GM21528 (cell line): Measurements from ENCODE around the gene CPZ.
"Not testable (repeated sequence)": the region's sequence is repeated elsewhere in the genome, so short reads cannot be mapped to it uniquely, and the experiment has no call there.

Experiments
- ATAC-seq: cut with Tn5 transposase; IDR thresholded peaks from one replicate; pipeline ENCODE4 v1.9.1; 2021; ENCODE audit warnings: mild to moderate bottlenecking, moderate library complexity; ENCODE audit not compliant: unreplicated experiment, low FRiP score

The CPZ gene

GRCh38 chr4:8556341-8557150 lies 36.0 kb upstream of the CPZ start:
- no peak for ATAC-seq

GRCh38 chr4:8557151-8558076 lies 35.2 kb upstream of the CPZ start:
- no peak for ATAC-seq

DNA sequence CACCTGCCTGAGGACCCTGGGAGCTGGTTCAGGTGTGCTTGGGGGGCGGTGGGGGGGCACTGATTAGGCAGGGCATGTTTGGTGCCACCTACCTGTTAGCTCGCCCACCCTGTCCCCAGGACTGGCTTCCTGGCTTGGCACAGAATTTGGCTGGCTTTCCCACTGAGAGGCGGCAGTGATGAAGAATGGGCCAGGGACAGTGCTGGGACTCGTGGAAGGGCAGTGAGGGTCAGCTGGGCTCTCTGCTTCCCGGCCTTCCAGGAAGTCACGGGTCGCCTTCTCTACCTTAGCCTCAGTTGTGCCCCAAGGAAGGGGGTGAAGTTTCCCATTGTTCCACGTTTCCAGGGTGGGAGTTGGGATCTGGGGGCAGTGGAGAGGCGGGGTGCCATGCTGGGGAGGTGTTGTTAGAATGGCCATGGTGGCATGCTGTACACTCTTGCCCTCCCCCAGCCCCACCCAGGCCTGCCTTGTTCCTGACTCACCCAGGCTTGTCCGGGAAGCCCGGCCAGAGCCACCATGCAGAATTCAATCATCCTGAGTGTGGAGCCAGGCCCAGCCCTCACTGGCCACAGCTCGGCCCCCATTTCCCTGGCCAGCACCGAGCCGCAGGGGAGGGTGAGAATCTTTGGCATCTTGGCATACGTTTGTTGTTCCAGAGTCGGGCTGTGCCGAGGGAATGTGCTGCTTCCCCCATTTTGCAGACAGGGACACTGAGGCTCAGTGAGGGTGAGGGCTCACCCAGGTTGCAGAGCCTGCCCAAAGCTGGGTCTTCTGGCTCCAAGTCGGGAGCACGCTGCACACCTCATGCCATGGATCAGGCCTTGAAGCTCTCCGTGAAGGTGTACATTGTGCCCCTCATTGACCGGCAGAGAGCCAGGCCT lies 34.2 kb upstream of the CPZ start:
- ATAC-seq = no peak

DNA sequence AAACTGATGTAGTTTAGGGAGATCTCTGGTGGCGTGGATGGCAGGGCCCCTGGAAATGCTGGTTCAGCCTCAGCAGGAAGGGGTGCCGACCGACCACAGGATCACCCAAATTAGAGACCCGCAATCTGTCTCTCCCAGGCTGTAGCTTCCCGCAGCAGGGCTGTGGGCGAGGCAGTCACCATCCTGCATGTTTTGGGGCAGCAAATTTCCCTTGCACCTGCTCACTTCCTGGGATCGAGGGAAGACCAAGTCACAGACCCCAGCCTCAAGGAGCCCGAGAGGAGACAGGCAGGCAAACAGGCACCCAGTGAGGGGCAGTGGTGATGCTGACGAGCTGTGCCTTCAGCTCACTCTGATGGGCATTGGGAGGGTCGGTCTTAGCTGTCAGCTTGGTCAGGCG lies 33.6 kb upstream of the CPZ start:
- ATAC-seq = no peak

- ATAC-seq = no peak
Measured at GRCh38 chr4:8559524-8560264, 32.9 kb upstream of the CPZ start.

DNA sequence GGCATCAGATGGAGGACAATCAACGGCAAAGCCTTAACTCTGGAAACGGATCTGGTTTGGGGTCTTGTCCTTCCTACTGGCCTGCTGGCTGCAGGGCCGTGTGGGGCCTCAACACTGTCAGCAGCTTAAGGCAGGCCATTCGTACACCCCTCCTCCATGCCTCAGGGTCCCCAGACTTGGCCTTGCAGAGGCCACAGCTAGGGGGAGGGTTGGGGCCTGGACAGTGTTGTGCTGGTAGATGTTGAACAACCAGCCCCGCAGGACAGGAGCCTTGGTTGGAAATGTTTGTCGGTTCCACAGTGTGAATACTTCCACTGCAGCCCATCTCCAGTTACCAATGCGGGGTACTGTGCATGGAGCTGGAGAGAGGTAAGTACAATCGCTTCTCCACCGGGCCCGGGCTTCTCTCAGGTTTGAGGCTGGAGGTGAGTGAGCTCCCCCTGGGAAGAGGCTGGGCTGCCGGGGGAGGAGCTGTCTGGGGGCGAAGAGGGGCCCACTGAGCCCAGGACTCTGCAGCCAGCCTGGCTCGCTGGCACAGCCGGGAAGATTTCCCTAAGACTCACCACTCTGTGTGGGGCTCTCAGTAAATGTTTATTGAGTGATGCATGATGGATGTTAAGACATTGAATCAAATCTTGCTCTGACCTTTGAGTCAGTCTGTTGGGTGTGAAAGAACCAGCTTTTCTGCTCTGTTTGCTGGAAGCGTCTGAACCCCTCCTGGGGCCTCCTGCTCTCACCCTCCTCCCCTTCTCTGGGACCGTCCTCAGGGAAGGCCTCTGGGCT lies 32.1 kb upstream of the CPZ start:
- ATAC-seq = no peak

GRCh38 chr4:8564595-8564994 lies 28.0 kb upstream of the CPZ start:
- ATAC-seq = no peak

GRCh38 chr4:8568068-8568668 lies 24.4 kb upstream of the CPZ start:
- ATAC-seq = no peak

DNA sequence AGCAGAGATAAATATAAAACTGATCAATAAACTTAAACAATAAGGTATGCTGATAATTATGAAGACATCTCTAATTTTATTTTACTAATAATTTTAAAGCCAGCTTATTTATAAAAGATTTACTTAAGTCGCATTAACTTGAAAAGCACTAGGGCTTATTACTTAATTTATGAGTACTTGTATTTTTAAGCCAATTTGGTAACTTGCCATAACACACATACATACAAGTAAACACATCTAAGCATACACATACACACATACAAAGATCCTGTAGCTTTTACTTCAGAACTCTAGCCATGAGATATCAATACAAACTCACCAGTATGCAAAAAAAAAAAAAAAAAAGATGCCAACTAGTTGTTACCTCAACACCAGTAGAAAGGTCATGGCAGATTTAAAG lies 22.4 kb upstream of the CPZ start:
- ATAC-seq = no peak

GRCh38 chr4:8571702-8572685 lies 20.6 kb upstream of the CPZ start:
- ATAC-seq = no peak

GRCh38 chr4:8573266-8573665 lies 19.3 kb upstream of the CPZ start:
- no peak for ATAC-seq

DNA sequence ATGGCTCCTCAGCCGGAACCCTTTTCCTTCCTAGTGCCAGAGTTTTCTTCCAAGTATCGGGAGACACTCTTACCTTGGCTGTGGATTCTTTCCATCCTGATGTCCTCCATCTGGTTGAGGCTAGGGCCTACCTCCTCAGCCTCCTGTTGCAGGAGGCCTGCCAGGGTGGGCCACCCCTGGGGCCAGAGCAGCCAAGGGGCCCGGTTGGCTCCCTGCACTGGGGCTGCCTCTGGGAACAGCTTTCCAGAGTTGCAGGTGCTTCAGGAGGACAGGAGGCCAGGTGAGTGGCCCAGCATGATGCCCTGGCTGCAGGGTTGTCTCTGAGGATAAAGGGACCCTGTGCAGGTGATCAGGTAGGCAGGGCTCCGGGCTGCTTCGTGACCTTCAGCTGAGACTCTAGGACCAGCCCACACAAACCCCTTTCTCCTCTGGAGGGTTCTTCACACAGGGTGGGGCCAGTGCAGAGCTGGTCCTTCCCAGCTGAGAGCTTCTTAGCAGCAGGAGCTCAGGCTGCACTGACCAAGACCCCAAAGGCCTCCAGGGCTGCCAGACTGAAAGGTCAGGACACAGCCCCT lies 17.7 kb upstream of the CPZ start:
- no peak for ATAC-seq

GRCh38 chr4:8575457-8575856 lies 17.1 kb upstream of the CPZ start:
- no peak for ATAC-seq

DNA sequence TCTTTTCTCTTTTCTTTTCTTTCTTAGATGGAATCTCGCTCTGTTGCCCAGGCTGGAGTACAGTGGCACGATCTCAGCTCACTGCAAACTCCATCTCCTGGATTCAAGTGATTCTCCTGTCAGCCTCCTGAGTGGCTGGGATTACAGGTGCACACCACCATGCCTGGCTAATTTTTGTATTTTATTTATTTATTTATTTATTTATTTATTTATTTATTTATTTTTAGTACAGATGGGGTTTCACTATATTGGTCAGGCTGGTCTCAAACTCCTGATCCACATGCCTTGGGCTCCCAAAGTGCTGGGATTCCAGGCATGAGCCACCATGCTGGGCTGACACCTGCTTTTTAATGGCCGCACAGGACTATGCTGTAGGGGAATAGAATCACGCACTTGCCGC lies 16.0 kb upstream of the CPZ start:
- ATAC-seq = not testable (repeated sequence)

DNA sequence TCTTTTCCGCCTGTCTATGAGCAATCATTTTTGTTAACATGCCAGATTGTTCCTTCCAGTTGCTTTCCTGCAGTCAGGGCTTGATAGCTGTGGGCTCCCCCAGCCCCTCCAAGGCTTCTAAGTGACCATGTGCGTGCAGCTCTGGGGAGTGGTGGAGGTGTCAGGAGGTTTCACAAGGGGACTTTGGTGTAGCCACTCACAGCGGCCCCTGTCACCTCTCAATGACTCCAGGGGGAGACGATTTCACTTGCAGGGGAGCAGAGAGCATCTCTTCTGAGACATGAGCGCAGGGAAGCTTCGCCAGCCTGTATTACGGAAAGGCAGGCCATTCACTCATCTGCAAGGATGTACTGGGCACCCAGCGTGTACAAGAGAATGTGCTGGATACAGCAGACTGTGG lies 15.5 kb upstream of the CPZ start:
- no peak for ATAC-seq

DNA sequence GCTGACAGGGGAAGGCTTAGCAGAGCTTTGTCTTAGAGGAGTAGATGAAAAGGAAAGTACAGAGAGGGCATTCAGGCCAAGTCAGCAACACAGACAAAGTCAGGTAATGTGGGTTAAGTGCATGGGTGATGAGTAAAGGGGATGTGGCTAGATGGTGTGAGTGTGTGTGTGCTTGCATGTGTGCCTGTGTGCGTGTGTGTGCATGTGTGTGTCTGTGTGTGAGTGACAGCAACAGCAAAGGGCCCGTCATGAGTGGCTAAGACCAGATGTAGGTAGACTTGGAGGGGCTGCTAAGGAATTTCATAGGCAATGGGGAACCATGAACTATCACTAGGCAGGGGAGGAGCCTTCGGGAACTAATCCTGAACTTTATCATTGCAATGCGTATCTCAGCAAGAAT lies 14.6 kb upstream of the CPZ start:
- ATAC-seq = no peak

DNA sequence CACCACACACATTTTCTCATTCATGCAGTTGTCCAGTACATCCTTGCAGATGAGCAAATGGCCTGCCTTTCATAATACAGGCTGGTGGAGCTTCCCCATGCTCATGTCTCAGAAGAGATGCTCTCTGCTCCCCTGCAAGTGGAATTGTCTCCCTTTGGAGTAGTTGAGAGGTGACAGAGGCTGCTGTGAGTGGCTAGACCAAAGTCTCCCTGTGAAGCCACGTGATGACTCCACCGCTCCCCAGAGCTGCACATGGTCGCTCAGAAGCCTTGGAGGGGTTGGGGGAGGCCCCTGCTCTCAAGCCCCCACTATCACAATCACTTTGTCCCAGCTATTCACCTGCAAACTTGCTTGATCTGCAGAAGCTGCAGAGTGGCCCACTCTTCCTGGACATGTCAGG lies 13.8 kb upstream of the CPZ start:
- ATAC-seq = no peak
